Inflammatory macrophage (primary cell): ENCODE data around the gene SLC24A4.

Source experiments
- DNase-seq, 2 donors: peaks; one replicate each; pipeline ENCODE4 v3.0.0-alpha.2; 2020 to 2022
- total RNA-seq, 18 experiments: gene quantifications; one replicate each; lab custom pipeline; 2026; ENCODE audit warnings: mixed read lengths in 6 of 18, inconsistent platforms in 2 of 18; lab: John Stamatoyannopoulos, UW

The SLC24A4 gene
- 0.11 to 71.4 (median 3.6) reads per million in 18 experiments for total RNA-seq

DNA sequence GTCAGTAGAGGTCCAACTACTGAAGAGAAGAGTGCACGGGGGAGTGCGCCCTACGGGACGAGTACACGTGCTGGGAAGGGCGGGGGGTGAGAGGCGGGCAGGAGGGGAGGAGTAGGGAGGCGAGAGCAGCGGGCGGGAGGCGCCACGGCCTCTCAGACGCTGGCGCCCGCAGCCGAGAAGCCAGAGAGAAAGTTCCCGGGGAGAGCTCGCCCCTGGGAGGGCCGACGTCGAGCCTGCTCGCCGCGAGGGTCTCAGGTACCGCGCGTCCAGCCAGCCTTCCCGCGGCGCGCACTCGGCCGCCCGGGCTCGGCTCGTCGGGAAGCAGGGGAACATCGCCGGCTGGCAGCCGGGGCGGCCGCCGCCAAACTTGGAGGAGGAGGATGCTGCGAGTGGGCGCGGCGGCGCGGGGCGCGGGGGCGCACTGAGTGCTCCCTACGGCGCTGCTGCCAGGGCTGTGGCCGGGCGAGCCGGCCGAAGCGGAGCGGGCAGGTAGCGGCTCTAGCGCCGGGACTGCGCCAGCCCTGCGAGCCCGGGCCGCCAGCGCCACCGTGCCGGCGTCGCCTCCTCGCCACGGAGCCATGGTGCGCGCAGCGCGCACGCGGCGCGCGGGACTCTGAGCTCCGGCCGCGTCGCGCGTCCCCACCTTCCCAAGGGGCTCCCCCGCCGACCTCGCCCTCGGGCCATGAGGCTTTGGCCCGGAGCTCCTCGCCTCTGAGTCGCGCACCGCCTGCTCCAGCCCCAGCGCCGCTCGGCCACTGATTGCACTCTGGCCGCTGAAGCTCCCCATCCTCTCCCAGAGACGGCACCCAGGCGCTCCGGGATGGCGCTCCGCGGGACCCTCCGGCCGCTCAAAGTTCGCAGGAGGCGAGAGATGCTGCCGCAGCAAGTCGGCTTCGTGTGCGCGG is at the start of gene SLC24A4:
Gene SLC24A4, plus strand, starts transcription at position 155 of the 905 bp plus-strand sequence. Its CDS starts 666 bp downstream, at position 821.
- DNase-seq: peak in 1 of 2 donors; percentile 12

- no peak for DNase-seq
Measured at GRCh38 chr14:92273166-92273565, 49.8 kb upstream of the SLC24A4 start.

GRCh38 chr14:92274055-92274454 is 48.9 kb upstream of the SLC24A4 start:
- DNase-seq: no peak

GRCh38 chr14:92276074-92276473 is 46.9 kb upstream of the SLC24A4 start:
- no peak for DNase-seq

DNA sequence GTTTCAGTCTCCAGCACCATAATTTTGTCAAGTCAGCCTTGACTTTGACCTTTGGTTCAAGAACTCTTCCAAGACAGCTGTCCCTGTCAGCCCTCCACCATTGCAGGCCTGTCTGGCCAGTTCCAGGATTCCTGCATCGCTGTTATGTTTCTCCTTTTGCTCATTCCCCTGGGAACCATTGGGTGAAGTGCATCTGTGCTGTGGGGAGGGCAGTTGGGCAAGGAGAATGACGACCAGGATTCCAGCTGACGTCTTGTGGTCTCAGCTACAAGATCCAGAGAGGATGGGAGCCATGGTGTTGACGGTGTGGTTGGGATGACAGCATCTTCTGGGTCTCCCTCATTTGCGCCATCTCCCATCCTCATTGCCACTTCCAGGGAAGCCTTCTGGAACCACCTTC is 45.9 kb upstream of the SLC24A4 start:
- DNase-seq: no peak

DNA sequence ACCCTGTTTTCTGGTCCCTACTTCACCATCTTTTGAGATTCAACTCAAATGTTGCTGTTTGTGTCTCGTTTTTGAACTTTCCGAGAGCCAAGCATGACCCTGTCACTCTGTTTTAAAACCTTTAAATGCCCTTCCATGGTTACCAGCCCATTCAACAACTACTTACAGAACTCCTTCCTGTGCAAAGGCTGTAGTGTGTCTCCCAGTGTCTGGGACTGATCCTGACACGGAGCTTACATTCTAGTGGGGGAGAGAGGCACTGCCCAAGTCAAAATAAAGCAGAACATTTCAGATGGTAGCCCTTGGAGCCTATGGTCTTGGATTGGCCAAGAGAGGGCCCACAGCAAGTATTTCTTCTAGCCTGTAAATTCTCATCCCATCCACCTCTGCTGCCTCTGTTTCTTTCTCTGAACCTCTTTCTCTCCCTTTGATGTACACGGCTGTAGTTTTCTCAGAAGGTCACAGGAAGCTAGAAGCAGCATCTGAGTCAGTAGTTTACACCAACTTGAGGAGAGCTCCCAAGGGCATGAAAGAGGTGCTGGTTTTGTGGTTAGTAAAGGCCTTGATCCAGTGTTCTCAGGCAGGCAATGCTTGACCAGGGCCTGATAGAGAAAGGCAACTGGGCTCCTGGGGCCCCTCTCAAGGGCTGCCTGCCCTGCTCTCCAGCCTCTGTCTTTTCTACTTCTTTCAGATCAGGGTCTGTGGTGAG is 42.3 kb upstream of the SLC24A4 start:
- DNase-seq: no peak

- DNase-seq: no peak
Measured at GRCh38 chr14:92282669-92283068, 40.3 kb upstream of the SLC24A4 start.

- DNase-seq: no peak
Measured at GRCh38 chr14:92285311-92285710, 37.7 kb upstream of the SLC24A4 start.

GRCh38 chr14:92287987-92288386 is 35.0 kb upstream of the SLC24A4 start:
- no peak for DNase-seq

DNA sequence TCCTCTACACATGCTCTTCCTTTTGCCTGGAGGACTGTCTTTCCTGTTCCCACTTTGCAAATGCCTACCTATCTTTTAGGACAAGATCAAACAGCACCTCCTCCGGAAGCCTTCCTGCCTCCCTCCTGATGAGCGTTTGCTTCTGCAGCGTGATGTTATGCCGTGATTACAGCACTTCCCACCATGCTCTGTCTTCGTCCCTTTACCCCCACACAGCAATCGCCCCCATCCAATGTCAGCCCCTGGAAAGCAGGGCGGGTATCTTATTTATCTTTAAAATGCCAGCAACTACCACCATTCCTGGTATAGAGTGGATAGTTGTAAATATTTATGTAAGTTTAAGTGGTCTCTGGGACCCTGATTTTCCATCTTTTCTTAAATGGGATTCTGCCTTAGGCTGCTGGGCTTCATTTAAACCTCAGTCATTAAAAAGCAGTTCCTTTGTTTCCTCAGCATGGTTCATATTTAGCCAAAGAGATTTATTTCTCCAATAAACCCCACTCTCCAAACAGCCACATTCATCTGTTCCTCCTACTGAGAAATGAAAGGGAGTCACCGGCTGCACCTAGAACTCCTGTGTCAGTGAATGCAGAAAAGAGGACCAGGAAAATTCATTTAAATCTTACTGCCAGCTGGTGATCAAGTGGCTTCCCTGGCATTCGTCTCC is 33.8 kb upstream of the SLC24A4 start:
- DNase-seq: no peak

DNA sequence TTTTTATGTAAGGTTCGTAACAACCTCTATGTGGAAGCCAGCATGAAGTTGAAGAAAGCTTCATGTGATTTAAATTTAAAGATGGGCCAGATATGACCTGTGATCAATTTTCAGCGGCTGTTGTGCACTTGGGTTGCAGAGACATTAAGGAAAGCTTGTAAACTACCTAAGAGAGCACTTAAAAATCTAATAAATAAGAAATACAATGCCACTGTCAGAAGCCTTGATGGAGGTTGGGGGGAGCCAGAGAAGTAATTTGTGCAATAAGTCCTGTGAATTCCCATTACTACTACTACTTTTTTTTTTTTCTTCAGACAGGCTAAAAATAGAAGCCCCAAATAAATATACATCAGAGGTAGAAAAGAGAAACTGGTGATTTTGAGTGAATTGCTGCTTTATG is 30.3 kb upstream of the SLC24A4 start:
- DNase-seq: no peak

- DNase-seq: no peak
Measured at GRCh38 chr14:92294506-92294905, 28.5 kb upstream of the SLC24A4 start.

DNA sequence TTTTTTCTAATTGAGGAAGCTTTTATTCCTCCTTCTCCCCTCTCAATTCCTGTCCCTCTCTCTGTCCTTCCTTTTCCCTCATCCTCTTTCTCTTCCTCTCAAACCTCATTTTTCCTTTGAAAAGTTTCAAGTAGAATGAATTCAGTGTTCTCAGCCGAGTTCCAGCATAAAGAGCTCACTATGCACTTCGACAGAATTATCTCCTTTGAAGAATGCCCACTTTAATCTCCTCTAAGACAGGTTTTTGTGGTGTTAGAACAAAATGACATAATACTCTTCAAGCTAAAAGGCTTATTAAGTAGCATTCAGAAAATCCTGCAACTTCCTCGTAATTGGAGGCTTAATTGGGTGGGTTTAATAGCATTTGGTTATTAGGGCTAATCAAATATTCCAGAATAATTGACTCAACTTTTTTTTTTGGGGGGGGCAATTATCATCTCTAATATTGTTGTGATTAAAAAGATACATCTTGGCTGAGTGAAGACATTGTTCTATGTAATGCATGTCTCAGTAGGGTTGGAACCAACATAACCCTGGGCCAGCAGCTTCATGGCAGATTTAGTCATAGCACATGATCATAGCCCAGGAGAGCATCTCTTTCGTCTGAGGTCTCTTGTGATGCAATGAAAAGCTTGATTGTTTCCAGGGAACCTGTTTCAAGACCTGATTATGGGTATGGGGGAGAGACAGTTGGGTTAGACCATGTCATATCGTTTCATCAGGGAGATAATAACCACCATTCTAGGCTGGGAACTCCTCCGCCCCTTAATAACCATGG is 25.0 kb upstream of the SLC24A4 start:
- DNase-seq: no peak

DNA sequence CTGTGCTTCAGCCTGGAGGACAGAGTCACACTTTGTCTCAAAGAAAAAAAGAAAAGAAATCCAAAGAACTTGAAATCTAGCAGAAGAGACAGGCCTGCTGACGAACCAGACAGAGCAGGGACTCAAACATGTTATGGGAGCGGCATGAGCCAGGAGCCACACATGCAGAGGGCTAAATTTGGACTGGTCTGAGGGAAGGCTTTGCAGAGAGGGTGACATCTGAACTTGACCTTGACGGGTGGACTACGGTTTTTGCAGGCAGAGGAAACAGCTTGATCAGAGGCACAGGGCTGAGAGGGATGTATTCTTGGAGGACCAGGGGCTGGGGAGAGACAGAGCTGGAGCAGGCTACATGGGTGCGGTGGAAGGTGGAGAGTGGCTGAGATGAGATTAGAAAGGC is 20.5 kb upstream of the SLC24A4 start:
- no peak for DNase-seq

DNA sequence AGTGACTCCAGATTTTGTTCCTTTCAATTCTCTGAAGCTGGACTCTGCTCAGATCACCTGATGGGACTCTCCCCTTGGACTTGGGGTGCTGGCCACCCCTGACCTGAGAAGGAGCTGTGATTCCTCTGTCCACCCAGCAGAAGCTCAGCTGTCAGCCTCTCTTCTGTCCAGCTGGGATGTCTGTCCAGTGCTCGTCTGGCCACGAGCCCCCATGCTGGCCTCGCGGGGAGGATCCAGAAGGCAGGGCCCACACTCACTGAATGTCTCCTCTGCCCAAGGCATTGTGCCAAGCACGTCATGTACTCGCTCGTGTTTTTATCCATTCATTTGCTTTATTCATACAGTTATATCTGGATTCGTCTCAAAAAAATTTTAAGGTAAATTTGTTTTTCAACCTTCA is 14.2 kb upstream of the SLC24A4 start:
- DNase-seq: no peak

DNA sequence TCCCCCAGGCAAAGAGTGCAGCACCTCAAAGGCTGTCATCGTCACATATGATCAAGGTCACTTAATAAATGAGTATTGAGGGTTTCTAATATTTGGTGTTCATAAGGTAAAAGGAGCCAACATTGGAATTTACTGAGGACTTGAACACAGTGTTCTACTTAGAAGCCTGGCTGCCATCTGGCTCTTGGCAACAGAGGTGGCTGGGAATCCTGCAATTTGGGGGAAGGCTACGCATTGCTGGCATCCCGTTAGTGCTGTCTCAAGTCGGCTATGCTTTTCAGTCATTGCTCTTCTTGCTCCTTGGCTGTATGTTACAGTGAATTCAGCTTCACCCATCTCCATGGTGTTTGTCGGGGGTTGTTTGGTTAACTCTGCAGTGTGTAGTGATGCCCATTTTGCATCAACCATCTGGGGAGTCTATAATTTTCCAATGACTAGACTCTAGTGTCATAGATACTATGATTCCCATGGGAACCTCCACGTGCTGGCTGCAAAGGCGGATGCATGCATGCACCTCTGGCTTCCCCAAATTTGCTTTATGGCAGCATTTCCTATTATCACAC is 12.9 kb upstream of the SLC24A4 start:
- DNase-seq: no peak

DNA sequence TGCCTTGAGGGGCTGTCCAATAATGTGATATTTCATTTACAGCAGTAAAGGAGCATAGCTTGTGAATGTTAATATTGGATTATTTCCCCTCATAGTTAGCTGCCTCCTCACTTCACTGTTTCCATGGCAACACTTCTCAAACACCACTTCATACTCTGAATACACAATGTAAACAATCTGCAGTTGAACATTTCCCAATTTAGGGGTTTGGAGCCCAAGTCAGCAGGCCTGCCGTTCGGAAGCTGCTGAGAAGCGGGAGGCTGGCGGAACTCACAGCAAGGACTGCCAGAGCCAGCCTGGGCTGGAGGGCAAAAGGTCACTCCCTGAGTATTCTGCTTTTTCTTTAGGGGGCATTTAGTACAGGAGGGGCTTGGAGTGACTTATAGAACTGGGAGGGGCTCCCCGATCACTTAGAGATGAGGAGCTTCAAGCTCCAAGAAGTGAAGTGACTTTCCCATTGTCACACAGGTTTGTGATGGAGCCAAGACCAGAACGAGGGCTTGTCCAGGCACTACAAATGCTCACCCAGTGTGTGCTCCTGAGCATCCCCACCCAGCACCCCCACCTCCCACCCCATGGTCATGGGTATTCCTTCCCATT is 12.1 kb upstream of the SLC24A4 start:
- no peak for DNase-seq

GRCh38 chr14:92314182-92314581 is 8.8 kb upstream of the SLC24A4 start:
- DNase-seq: no peak

DNA sequence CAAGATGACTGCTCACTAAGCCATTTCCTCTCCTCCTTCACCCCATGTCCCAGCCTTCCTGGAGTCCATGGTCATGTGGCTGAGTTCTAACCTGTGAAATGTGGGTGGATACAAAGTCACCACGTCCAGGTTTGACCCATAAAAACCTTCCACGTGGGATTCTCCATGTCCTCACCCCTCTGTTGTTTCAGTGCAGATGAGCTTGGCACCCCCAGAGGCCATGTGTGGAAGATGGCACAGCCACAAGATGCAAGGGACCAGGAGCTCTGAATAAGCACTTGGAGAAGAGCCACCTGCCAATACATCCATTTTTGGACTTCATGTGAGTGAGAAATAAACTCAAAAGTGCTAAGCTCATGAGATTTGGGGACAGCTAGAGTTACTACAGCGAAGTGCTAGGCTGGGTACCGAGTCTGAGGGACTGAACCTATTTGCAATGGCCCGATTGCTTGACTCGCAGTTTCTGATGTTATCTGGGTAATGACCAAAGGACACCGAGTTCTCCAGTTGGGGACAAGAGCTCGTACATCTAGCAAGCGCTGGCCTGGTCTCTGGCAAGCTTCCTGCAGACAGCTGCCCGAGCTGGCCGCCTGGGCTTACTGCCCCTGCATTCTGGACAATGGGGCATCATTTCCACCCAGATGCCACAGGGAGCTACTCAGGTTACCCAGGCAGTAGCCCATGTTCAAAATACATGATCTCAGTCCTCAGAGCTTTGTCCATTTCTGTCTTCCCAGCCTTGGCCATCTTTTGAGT is 7.7 kb upstream of the SLC24A4 start:
- DNase-seq: no peak

- no peak for DNase-seq
Measured at GRCh38 chr14:92316176-92316575, 6.8 kb upstream of the SLC24A4 start.

DNA sequence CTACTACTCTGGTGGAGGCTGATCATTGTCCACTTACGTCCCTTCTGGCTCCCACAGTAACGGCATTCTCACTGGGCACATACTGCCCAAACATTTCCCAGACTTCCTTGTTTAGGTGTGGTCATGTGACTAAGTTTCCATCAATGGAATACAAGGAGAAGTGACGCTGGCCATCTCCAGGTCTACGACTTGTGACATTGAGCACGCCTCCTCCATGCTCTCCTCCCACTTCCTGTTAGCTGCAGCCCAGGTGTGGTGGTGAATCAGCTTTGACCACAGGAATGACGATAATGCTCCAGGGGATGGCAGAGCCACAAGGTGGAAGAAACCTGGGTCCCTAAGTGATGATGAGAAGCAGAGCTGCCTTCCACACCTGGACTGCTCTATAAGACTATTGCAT is 6.0 kb upstream of the SLC24A4 start:
- no peak for DNase-seq
